DND-41 (cell line): ENCODE results near the gene GUCA2B.

Experiments
- ATAC-seq: fragments of 200-7000 bp; cut with Tn5 transposase; 3 replicates; pipeline ENCODE4 v1.9.1; 2021; ENCODE audit warnings: low read depth; ENCODE audit not compliant: insufficient read depth
- DNase-seq: peaks from one replicate; pipeline ENCODE4 v3.0.0-alpha.2; 2020
- H2AFZ ChIP-seq: 2 replicates; pipeline ENCODE4 v1.6.0; 2012; ENCODE audit warnings: low read depth, low read length
- H3K27ac ChIP-seq: 2 replicates; pipeline ENCODE4 v1.5.1; 2012; ENCODE audit warnings: low read length, inconsistent platforms
- H3K27me3 ChIP-seq: fragments of 200-600 bp; sonication (generic); 2 replicates; pipeline ENCODE4 v1.6.0; 2012; ENCODE audit warnings: low read length, mild to moderate bottlenecking, inconsistent platforms; ENCODE audit not compliant: insufficient read depth, poor library complexity
- H3K36me3 ChIP-seq: 2 replicates; pipeline ENCODE4 v1.5.1; 2012; ENCODE audit warnings: low read length, inconsistent platforms; ENCODE audit not compliant: insufficient read depth
- H3K4me1 ChIP-seq: 2 replicates; pipeline ENCODE4 v1.5.1; 2012; ENCODE audit warnings: mild to moderate bottlenecking, low read length; ENCODE audit not compliant: insufficient read depth
- H3K4me2 ChIP-seq: 2 replicates; pipeline ENCODE4 v1.6.0; 2012; ENCODE audit warnings: mild to moderate bottlenecking, moderate library complexity, low read length, inconsistent platforms; ENCODE audit not compliant: insufficient read depth
- H3K4me3 ChIP-seq, 2 experiments: fragments of 200-600 bp in 1 of 2; shearing (Covaris generic) in 1 of 2; 2 replicates each; pipeline ENCODE4 v1.5.1; 2012 to 2016; ENCODE audit warnings: inconsistent platforms in 2 of 2, low read length in 2 of 2, mild to moderate bottlenecking in 2 of 2, low read depth in 1 of 2, moderate library complexity in 1 of 2
- H3K79me2 ChIP-seq: 2 replicates; pipeline ENCODE4 v1.6.0; 2012; ENCODE audit warnings: low read length, inconsistent platforms; ENCODE audit not compliant: insufficient read depth
- H3K9ac ChIP-seq: 2 replicates; pipeline ENCODE4 v1.6.0; 2012; ENCODE audit warnings: low read depth, mild to moderate bottlenecking, inconsistent platforms, low read length, moderate library complexity
- H3K9me3 ChIP-seq: 2 replicates; pipeline ENCODE4 v1.5.1; 2012; ENCODE audit warnings: low read length, moderate library complexity, mild to moderate bottlenecking, inconsistent platforms; ENCODE audit not compliant: insufficient read depth, severe bottlenecking
- H4K20me1 ChIP-seq: 2 replicates; pipeline ENCODE4 v1.6.0; 2012; ENCODE audit warnings: low read length; ENCODE audit not compliant: insufficient read depth
- EZH2 ChIP-seq: IDR thresholded peaks from 3 replicates; pipeline ENCODE4 v1.6.1; 2012; ENCODE audit warnings: borderline replicate concordance, low read depth, mild to moderate bottlenecking, moderate library complexity, low read length, inconsistent platforms; ENCODE audit not compliant: severe bottlenecking
- TF ChIP-seq, protein P1 (sequence below): IDR thresholded peaks from 2 replicates; pipeline ENCODE4 v1.5.1; 2012; ENCODE audit warnings: borderline replicate concordance, low read length, moderate library complexity, mild to moderate bottlenecking; ENCODE audit not compliant: poor library complexity, severe bottlenecking; ENCODE audit errors: extremely low read depth

GUCA2B gene

DNA sequence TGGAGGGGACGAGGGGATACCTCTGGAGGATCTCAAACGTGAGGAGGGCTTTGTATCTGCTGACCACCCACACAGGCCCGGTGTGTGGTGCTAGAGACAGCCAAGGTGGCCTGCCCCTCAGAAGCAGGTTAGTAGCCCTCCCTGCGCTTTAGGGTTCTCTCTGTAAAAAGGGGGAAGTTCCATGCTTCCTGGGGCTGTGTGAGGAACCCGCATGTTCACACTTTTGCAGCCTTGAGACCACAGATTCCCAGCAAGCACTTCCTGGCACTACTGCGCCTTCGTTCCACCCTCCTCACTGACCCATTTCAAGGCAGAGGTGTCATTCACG is 7.9 kb upstream of the GUCA2B start:
- H3K27ac ChIP-seq: no peak overlapping the region
- DNase-seq (no peak), ATAC-seq (no peak)
- no peak overlapping the region for H2AFZ ChIP-seq
- no peaks in the 10 kb centered on the region for H4K20me1 ChIP-seq
- H3K79me2 ChIP-seq: no peaks in the 10 kb centered on the region
- peaks cover 18% of the 10 kb centered on the region for H3K4me1 ChIP-seq
- H3K4me2 ChIP-seq: no peak overlapping the region
- H3K36me3 ChIP-seq: no peaks in the 10 kb centered on the region
- TF ChIP-seq, protein P1, sequence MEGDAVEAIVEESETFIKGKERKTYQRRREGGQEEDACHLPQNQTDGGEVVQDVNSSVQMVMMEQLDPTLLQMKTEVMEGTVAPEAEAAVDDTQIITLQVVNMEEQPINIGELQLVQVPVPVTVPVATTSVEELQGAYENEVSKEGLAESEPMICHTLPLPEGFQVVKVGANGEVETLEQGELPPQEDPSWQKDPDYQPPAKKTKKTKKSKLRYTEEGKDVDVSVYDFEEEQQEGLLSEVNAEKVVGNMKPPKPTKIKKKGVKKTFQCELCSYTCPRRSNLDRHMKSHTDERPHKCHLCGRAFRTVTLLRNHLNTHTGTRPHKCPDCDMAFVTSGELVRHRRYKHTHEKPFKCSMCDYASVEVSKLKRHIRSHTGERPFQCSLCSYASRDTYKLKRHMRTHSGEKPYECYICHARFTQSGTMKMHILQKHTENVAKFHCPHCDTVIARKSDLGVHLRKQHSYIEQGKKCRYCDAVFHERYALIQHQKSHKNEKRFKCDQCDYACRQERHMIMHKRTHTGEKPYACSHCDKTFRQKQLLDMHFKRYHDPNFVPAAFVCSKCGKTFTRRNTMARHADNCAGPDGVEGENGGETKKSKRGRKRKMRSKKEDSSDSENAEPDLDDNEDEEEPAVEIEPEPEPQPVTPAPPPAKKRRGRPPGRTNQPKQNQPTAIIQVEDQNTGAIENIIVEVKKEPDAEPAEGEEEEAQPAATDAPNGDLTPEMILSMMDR: no peak
- TF ChIP-seq EZH2: no peak
- no peaks in the 10 kb centered on the region for H3K9me3 ChIP-seq
- no peak overlapping the region for H3K9ac ChIP-seq
- H3K4me3 ChIP-seq: no peak overlapping the region
- no peaks in the 10 kb centered on the region for H3K27me3 ChIP-seq

DNA sequence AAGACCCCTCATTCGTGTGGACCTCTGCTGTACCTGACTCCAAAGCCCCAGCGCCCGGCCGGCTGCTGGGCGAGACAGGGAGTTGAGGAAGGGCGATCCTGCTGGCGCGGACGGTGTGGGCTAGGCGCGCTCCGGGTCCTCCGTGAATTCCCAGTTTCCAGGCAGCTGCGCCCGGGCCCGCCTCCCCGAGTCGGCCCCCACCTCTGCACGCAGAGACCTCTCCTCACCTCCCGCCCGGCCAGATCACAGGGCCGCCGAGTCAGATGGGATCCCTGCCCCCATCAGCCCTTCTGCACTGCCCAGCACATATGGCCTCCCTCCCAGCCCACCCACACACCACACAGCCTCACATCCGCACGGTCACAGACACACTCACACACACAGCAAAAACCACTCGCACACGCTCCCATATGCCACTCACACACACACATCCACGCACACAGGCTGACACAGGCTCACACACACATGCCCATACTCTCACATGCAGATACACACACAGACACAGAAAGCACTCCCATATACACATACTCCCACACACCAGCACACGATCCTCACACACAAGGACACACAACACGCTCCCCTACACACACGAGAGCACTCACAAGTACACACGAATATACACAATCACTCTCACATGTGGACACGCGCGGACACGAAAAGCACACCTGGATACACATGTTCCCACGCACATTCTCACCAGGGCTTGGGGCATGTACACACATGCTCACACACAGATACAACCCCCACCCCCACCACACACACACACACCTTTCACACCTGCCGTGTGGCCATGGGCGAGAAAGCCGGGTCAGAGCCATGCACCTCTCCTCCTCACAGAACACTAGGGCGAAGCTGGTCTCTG is 7.2 kb upstream of the GUCA2B start:
- TF ChIP-seq EZH2: no peak
- TF ChIP-seq, protein P1: no peak
- DNase-seq: no peak

DNA sequence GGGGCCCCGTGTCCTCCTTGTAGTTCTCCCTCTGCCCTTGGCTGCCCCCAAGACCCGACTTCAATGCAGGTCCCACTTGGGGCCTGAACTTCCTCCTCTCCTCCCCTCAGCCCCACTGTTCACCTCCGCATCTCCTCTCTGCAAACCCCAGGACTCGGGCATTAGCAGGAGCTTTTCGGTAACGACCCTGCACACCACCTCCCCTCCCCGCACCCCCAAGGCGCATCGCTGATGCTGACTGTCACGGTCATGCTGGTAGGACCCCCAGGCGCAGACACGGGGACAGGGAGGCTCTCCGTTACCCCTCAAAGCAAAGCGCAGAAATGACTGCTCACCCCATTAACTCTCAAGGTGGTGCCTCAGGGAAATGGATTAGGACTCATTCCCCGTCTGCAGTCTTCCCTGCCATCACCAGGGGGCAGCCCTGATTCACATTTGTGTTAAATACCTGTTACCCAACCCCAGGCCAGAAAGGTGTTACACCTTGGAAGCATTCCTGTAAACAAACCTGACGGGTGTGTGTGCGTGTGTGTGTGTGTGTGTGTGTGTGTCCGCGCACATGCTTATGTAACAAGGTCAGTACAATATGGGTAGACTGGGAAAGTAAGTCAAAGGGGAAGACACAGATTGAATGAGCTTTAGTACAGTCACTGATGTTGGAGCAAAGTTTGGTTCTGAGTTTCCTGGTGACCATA is 6.4 kb upstream of the GUCA2B start:
- peak; percentile 66 for ATAC-seq
- no peak overlapping the region for H3K27ac ChIP-seq

More for the DNA sequence above, 7.2 kb upstream of the GUCA2B start:
- H3K4me1 ChIP-seq: peaks cover 18% of the 10 kb centered on the region
- H3K9ac ChIP-seq: no peak overlapping the region
- H3K4me3 ChIP-seq: no peak overlapping the region
- ATAC-seq: no peak
- H3K4me2 ChIP-seq: no peak overlapping the region
- no peaks in the 10 kb centered on the region for H3K79me2 ChIP-seq
- H3K27me3 ChIP-seq: no peaks in the 10 kb centered on the region
- no peaks in the 10 kb centered on the region for H3K36me3 ChIP-seq
- no peaks in the 10 kb centered on the region for H3K9me3 ChIP-seq
- H3K27ac ChIP-seq: no peak overlapping the region
- no peaks in the 10 kb centered on the region for H4K20me1 ChIP-seq
- no peak overlapping the region for H2AFZ ChIP-seq

More for the DNA sequence above, 6.4 kb upstream of the GUCA2B start:
- no peak overlapping the region for H2AFZ ChIP-seq
- no peaks in the 10 kb centered on the region for H3K9me3 ChIP-seq
- no peak for TF ChIP-seq EZH2
- TF ChIP-seq, protein P1: peak; percentile 88
- H3K4me1 ChIP-seq: peaks cover 18% of the 10 kb centered on the region
- H3K4me3 ChIP-seq: no peak overlapping the region
- no peak overlapping the region for H3K4me2 ChIP-seq
- H3K9ac ChIP-seq: no peak overlapping the region
- H3K27me3 ChIP-seq: no peaks in the 10 kb centered on the region
- no peaks in the 10 kb centered on the region for H3K36me3 ChIP-seq
- peak; percentile 68 for DNase-seq
- H3K79me2 ChIP-seq: no peaks in the 10 kb centered on the region
- no peaks in the 10 kb centered on the region for H4K20me1 ChIP-seq
